Measurements from ENCODE around the gene PSMD11. TPM values are rescaled to one million over a fixed set of nuclear protein-coding genes. Genes with fewer than 3 reads are reported as not detected.

PSMD11 gene
- total and polyA plus RNA-seq, 2 of the 8 experiments (the other 6 are each of a cell fraction or from before 2014, with no cell fraction given), result 68.4 to 171 TPM

DNA sequence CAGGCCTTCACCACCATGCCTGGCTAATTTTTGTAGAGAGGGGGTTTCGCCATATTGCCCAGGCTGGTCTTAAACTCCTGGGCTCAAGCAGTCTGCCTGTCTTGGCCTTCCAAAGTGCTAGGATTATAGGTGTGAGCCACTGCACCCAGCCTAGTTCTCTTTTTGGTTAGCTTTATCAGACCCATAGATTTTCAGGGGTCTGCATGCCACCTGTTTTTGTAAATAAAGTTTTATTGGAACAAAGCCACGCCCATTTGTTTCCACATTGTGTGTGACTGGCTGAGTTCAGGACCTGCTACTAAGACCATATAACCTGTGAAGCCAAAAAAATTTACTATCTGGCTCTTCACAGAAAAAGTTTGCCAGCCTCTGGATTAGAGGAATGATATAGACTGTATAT is 7.6 kb downstream of the PSMD11 start (continued):
- TF ChIP-seq, protein P1, sequence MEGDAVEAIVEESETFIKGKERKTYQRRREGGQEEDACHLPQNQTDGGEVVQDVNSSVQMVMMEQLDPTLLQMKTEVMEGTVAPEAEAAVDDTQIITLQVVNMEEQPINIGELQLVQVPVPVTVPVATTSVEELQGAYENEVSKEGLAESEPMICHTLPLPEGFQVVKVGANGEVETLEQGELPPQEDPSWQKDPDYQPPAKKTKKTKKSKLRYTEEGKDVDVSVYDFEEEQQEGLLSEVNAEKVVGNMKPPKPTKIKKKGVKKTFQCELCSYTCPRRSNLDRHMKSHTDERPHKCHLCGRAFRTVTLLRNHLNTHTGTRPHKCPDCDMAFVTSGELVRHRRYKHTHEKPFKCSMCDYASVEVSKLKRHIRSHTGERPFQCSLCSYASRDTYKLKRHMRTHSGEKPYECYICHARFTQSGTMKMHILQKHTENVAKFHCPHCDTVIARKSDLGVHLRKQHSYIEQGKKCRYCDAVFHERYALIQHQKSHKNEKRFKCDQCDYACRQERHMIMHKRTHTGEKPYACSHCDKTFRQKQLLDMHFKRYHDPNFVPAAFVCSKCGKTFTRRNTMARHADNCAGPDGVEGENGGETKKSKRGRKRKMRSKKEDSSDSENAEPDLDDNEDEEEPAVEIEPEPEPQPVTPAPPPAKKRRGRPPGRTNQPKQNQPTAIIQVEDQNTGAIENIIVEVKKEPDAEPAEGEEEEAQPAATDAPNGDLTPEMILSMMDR (IDR thresholded peaks at IDR 0.05; ENCODE audit: control extremely low read depth in 1 of 3, insufficient read depth in 1 of 3, low read depth in 1 of 3, low read length in 3 of 3), result no peak
- TF ChIP-seq YY1 (IDR thresholded peaks at IDR 0.05; ENCODE audit: low read depth, low read length) (no peak), RNF2 (IDR thresholded peaks at IDR 0.05; ENCODE audit: borderline replicate concordance, low read depth, low read length, missing control alignments, poor library complexity, severe bottlenecking) (no peak), PHF8 (conservative IDR thresholded peaks at IDR 0.05; ENCODE audit: low read depth, low read length) (no peak), TBP (IDR thresholded peaks at IDR 0.05; ENCODE audit: low read depth, low read length) (no peak), RFX5 (IDR thresholded peaks at IDR 0.05; ENCODE audit: borderline replicate concordance, low read depth, low read length) (no peak), SRF (IDR thresholded peaks at IDR 0.05; ENCODE audit: low read depth, low read length) (no peak), RBBP5 (IDR thresholded peaks at IDR 0.05; ENCODE audit: borderline replicate concordance, low read depth, low read length) (no peak)
